Measurements from ENCODE around the gene KRT79. TPM values are rescaled to one million over a fixed set of nuclear protein-coding genes. Genes with fewer than 3 reads are reported as not detected.
A peak's percentile ranks its signal among the peaks of the same experiment; 100 is the strongest.

The KRT79 gene
- total and polyA plus RNA-seq, 2 experiments from 2014 or later, result 0.07 TPM; not detected in 1

DNA sequence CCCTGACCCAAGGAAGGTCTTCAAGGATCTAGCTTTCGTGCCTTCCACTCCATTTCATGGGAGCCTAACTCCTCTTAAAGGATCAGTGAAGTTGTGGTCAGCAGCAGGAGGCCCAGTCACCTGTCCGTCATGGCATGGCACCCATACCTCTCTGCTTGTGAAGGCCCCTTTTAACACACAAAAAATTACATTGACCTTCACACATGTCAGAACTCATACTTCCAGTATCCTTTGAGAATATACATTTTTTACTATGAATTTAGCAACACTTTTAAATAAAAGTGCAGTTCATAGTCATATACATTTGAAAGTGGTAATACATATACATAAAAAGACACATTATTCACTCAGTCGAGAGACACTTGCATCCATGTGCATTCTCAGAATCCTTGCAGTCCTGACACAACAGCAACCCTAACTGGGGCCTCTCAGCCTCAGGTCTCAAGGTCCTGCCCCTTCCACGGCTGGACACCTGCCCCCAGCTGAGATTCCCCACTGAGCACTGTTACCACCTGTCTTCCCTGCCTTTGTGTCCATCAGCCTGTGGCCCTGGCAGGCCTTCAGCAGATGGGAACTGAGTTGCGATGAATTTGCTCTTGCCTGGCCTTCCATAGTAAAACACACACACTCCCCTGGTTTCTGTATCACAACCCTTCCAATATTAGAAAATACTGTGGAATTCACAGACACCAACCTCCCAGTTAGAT lies 34.5 kb downstream of the KRT79 start:
- H3K79me2 ChIP-seq, result no peaks in the 10 kb centered on the region
- no peaks in the 10 kb centered on the region for H3K9me3 ChIP-seq (ENCODE audit: low read depth)
- H2AFZ ChIP-seq, result no peak overlapping the region
- no peak overlapping the region for H3K4me3 ChIP-seq
- H4K20me1 ChIP-seq (ENCODE audit: insufficient read depth, poor library complexity, severe bottlenecking), result no peaks in the 10 kb centered on the region
- no peak for TF ChIP-seq EZH2phosphoT487 (IDR thresholded peaks at IDR 0.05; ENCODE audit: low read depth, severe bottlenecking, unreplicated experiment)
- TF ChIP-seq, protein P1, sequence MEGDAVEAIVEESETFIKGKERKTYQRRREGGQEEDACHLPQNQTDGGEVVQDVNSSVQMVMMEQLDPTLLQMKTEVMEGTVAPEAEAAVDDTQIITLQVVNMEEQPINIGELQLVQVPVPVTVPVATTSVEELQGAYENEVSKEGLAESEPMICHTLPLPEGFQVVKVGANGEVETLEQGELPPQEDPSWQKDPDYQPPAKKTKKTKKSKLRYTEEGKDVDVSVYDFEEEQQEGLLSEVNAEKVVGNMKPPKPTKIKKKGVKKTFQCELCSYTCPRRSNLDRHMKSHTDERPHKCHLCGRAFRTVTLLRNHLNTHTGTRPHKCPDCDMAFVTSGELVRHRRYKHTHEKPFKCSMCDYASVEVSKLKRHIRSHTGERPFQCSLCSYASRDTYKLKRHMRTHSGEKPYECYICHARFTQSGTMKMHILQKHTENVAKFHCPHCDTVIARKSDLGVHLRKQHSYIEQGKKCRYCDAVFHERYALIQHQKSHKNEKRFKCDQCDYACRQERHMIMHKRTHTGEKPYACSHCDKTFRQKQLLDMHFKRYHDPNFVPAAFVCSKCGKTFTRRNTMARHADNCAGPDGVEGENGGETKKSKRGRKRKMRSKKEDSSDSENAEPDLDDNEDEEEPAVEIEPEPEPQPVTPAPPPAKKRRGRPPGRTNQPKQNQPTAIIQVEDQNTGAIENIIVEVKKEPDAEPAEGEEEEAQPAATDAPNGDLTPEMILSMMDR (IDR thresholded peaks at IDR 0.05; ENCODE audit: poor library complexity), result no peak
- no peak for TF ChIP-seq EZH2 (IDR thresholded peaks at IDR 0.05; ENCODE audit: borderline replicate concordance)
- H3K27me3 ChIP-seq, result no peaks in the 10 kb centered on the region
- H3K27ac ChIP-seq, result no peak overlapping the region
- H3K36me3 ChIP-seq (replicated peaks; ENCODE audit: insufficient read depth, low read depth), result no peaks in the 10 kb centered on the region
- no peak overlapping the region for H3K4me2 ChIP-seq
- H3K4me1 ChIP-seq (ENCODE audit: insufficient read depth), result no peaks in the 10 kb centered on the region
- H3K9me2 ChIP-seq (replicated peaks; ENCODE audit: insufficient read depth), result no peaks in the 10 kb centered on the region
- no peak for DNase-seq (ENCODE audit: low spot score)
- WGBS (ENCODE audit: low lambda C conversion rate, missing lambda C conversion rate), result 87% methylated on average over 5 of the region's 5 CpGs

DNA sequence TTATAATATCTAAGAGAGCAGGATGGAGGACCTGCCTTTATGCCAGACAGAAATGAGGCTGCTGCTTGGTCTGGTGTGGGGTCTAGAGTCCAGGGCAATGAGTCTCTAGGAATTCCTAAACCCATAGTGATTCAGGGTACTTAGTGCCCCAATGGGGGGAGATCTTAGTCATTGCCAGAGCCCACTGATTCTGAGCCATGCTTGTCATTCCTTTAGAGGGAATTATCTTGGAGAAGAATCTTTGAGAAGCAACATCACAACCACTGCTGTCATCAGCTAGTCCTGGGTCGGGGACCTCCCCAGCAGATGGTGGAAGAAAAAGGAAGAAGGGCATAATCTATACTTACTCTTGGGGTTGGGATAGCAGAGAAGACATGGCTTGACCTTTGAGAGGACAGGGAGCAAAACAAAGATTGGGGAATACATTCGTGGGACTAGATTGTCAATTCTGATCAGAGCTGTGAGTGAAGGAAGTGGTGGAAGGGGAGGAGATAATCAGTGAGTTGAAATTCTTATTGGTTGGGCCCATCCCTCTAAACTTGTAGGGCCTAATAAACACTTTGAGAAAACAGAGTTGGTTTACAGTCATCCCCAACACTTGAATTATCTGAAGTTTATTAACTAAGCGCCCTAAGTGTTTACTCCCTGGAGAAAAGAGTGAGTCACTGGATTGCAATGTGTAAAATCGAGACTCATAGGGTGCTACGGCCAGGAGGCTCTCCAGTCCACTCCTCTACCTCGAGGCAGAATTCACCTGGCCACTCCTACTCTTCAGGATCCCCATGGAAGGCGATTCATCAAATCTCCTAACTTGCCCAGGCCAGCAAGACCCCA lies 35.2 kb downstream of the KRT79 start:
- H2AFZ ChIP-seq, result no peak overlapping the region
- no peaks in the 10 kb centered on the region for H3K36me3 ChIP-seq (replicated peaks; ENCODE audit: insufficient read depth, low read depth)
- no peak overlapping the region for H3K4me3 ChIP-seq
- no peaks in the 10 kb centered on the region for H3K9me3 ChIP-seq (ENCODE audit: low read depth)
- no peak overlapping the region for H3K27ac ChIP-seq
- H4K20me1 ChIP-seq (ENCODE audit: insufficient read depth, poor library complexity, severe bottlenecking), result no peaks in the 10 kb centered on the region
- no peaks in the 10 kb centered on the region for H3K9me2 ChIP-seq (replicated peaks; ENCODE audit: insufficient read depth)
- H3K4me2 ChIP-seq, result no peak overlapping the region
- 56% methylated on average over 7 of the region's 7 CpGs for WGBS (ENCODE audit: low lambda C conversion rate, missing lambda C conversion rate)
- peak; percentile 28 for DNase-seq (ENCODE audit: low spot score)
- H3K79me2 ChIP-seq, result no peaks in the 10 kb centered on the region
- TF ChIP-seq EZH2 (IDR thresholded peaks at IDR 0.05; ENCODE audit: borderline replicate concordance) (no peak), EZH2phosphoT487 (IDR thresholded peaks at IDR 0.05; ENCODE audit: low read depth, severe bottlenecking, unreplicated experiment) (no peak)
- TF ChIP-seq, protein P1 (IDR thresholded peaks at IDR 0.05; ENCODE audit: poor library complexity), result no peak
- no peaks in the 10 kb centered on the region for H3K4me1 ChIP-seq (ENCODE audit: insufficient read depth)
- H3K27me3 ChIP-seq, result no peaks in the 10 kb centered on the region

DNA sequence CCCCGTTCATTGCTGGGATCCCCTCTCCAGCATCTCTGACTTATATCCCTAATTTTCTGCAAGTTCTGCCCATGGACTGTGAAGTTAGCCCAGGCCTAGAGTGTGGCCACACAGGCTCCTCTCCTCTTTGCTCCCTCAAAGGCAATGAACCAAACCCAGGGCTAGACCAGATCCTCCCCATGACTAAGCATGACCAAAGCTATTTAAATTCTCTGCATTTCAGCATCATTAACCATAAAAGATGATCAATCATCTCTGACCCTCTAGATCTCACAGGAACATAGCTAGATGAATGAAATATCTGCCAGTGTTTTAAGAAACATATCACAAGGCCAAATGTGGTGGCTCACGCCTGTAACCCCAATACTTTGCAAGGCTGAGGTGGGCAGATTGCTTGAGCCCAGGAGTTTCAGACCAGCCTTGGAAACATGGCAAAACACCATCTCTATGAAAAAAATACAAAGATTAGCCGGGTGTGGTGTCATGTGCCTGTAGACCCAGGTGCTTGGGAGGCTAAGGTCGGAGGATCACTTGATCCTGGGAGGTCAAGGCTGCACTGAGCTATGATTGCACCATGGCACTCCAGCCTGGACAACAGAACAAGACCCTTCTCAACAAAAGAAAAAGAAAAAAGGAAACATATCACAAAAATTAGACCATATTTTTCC lies 36.0 kb downstream of the KRT79 start:
- Histone ChIP-seq H3K36me3 (replicated peaks; ENCODE audit: insufficient read depth, low read depth) (no peaks in the 10 kb centered on the region), H3K4me2 (no peak overlapping the region), H3K9me2 (replicated peaks; ENCODE audit: insufficient read depth) (no peaks in the 10 kb centered on the region), H3K27me3 (no peaks in the 10 kb centered on the region), H3K4me1 (ENCODE audit: insufficient read depth) (no peaks in the 10 kb centered on the region), H2AFZ (no peak overlapping the region), H3K79me2 (no peaks in the 10 kb centered on the region), H3K9me3 (ENCODE audit: low read depth) (no peaks in the 10 kb centered on the region), H4K20me1 (ENCODE audit: insufficient read depth, poor library complexity, severe bottlenecking) (no peaks in the 10 kb centered on the region), H3K4me3 (no peak overlapping the region), H3K27ac (no peak overlapping the region)
- 87% methylated on average over 4 of the region's 4 CpGs for WGBS (ENCODE audit: low lambda C conversion rate, missing lambda C conversion rate)
- TF ChIP-seq EZH2phosphoT487 (IDR thresholded peaks at IDR 0.05; ENCODE audit: low read depth, severe bottlenecking, unreplicated experiment), result no peak
- TF ChIP-seq, protein P1 (IDR thresholded peaks at IDR 0.05; ENCODE audit: poor library complexity), result no peak
- TF ChIP-seq EZH2 (IDR thresholded peaks at IDR 0.05; ENCODE audit: borderline replicate concordance), result no peak
- DNase-seq (ENCODE audit: low spot score), result no peak
